Caco-2 (cell line): ENCODE data around the gene ARHGEF28. TPM values are rescaled to one million over a fixed set of nuclear protein-coding genes. Genes with fewer than 3 reads are reported as not detected.

Experiments
- BruUV-seq: library from RNA; stranded (reverse); fragments of 400-500 nt; replicated peaks from 2 replicates; lab custom pipeline; 2021; lab: Mats Ljungman, UMichigan
- CTCF ChIA-PET: fragments of 300-600 bp; sonication (Branson Sonifier 250); formaldehyde crosslinking; loops from one replicate; lab custom pipeline; 2022; ENCODE audit warnings: antibody characterized with exemption; lab: Charles Lee
- POLR2A ChIA-PET: fragments of 300-600 bp; sonication (Branson Sonifier 250); formaldehyde crosslinking; loops from one replicate; lab custom pipeline; 2022; ENCODE audit warnings: antibody characterized with exemption; lab: Charles Lee
- DNase-seq, 2 experiments: peaks; one replicate each; pipeline versions ENCODE4 v3.0.0 to v3.0.0-alpha.2; 2020 to 2022
- H3K27me3 ChIP-seq: replicated peaks from 2 replicates; pipeline ENCODE4 v1.6.0; 2011; ENCODE audit warnings: low read length; ENCODE audit not compliant: control insufficient read depth, insufficient read depth
- H3K36me3 ChIP-seq: 2 replicates; pipeline ENCODE4 v1.5.1; 2011; ENCODE audit warnings: low read length; ENCODE audit not compliant: control insufficient read depth, insufficient read depth
- H3K4me1 ChIP-seq: fragments of 250-450 bp; sonication (Bioruptor Pico); 2 replicates; pipeline ENCODE4 v1.5.1; 2020; ENCODE audit warnings: mild to moderate bottlenecking
- H3K4me3 ChIP-seq: 2 replicates; pipeline ENCODE4 v1.5.1; 2011; ENCODE audit warnings: low read depth, mild to moderate bottlenecking, control low read depth, low read length
- H3K9me3 ChIP-seq: fragments of 250-450 bp; sonication (Bioruptor Pico); 2 replicates; pipeline ENCODE4 v1.5.1; 2020; ENCODE audit warnings: mild to moderate bottlenecking, moderate library complexity
- H3K27ac Mint-ChIP-seq: one replicate; pipeline ENCODE4 v1.8.0; 2022; ENCODE audit warnings: mixed read lengths; ENCODE audit not compliant: unreplicated experiment
- H3K27me3 Mint-ChIP-seq: one replicate; pipeline ENCODE4 v1.8.0; 2022; ENCODE audit warnings: mixed read lengths; ENCODE audit not compliant: insufficient read depth, unreplicated experiment
- H3K36me3 Mint-ChIP-seq: one replicate; pipeline ENCODE4 v1.8.0; 2022; ENCODE audit warnings: mild to moderate bottlenecking, mixed read lengths; ENCODE audit not compliant: insufficient read depth, unreplicated experiment
- H3K4me1 Mint-ChIP-seq: one replicate; pipeline ENCODE4 v1.8.0; 2022; ENCODE audit warnings: low read depth, mixed read lengths; ENCODE audit not compliant: unreplicated experiment
- H3K4me3 Mint-ChIP-seq: one replicate; pipeline ENCODE4 v1.8.0; 2022; ENCODE audit warnings: mild to moderate bottlenecking, moderate library complexity, mixed read lengths; ENCODE audit not compliant: unreplicated experiment
- H3K9me3 Mint-ChIP-seq: one replicate; pipeline ENCODE4 v1.8.0; 2022; ENCODE audit warnings: mixed read lengths; ENCODE audit not compliant: unreplicated experiment
- CTCF ChIP-seq, 2 experiments: fragments of 200-600 bp in 1 of 2; IDR thresholded peaks; 1 replicate in 1 of 2; 2 replicates in 1 of 2; pipeline versions ENCODE4 v1.5.1 to v1.8.0; 2011 to 2022; ENCODE audit warnings: antibody characterized with exemption in 1 of 2, control low read depth in 1 of 2, inconsistent platforms in 1 of 2, low read depth in 1 of 2, low read length in 1 of 2, mild to moderate bottlenecking in 1 of 2, moderate library complexity in 1 of 2; ENCODE audit not compliant: insufficient read depth in 1 of 2, severe bottlenecking in 1 of 2, unreplicated experiment in 1 of 2
- intact Hi-C: fragments of 100-400 bp; cut with micrococcal nuclease; formaldehyde crosslinking; loops from one replicate; pipeline ENCODE4 v1.10.0; 2022; ENCODE audit not compliant: unreplicated experiment
- total RNA-seq: library from RNA; stranded (reverse); gene quantifications from 2 replicates; pipeline ENCODE4 v1.2.3, GENCODE V29; 2022

Gene ARHGEF28
- total RNA-seq, 1 experiment from 2014 or later: 4.6 TPM

- H3K4me3 Mint-ChIP-seq: no peak overlapping the region
- H3K9me3 ChIP-seq: no peaks in the 10 kb centered on the region; the same call in 1 of the 2 replicates
- no peak for TF ChIP-seq CTCF (IDR thresholded peaks at IDR 0.05; ENCODE audit: insufficient read depth in 1 of 2, low read depth in 1 of 2, low read length in 1 of 2, severe bottlenecking in 1 of 2, unreplicated experiment in 1 of 2)
- no peak overlapping the region for H3K27ac Mint-ChIP-seq
- peaks cover 6% of the 10 kb centered on the region for H3K4me1 Mint-ChIP-seq
- H3K27me3 ChIP-seq: no peaks in the 10 kb centered on the region
- no peak overlapping the region for H3K4me3 ChIP-seq
- no peaks in the 10 kb centered on the region for H3K4me1 ChIP-seq
- H3K36me3 ChIP-seq: no peaks in the 10 kb centered on the region
- BruUV-seq: no TSS peak
- H3K27me3 Mint-ChIP-seq: no peaks in the 10 kb centered on the region
- no peaks in the 10 kb centered on the region for H3K9me3 Mint-ChIP-seq
- DNase-seq: no peak
- no peaks in the 10 kb centered on the region for H3K36me3 Mint-ChIP-seq
- CTCF ChIA-PET: no interaction called here
- POLR2A ChIA-PET: no interaction called here
- intact Hi-C loops: no loop called here
These were observed 273.1 kb downstream of the ARHGEF28 start for GRCh38 chr5:73899055-73899454.

- Mint-ChIP-seq H3K4me3 (no peak overlapping the region), H3K4me1 (peaks cover under 1% of the 10 kb centered on the region), H3K27me3 (no peaks in the 10 kb centered on the region), H3K9me3 (no peaks in the 10 kb centered on the region), H3K36me3 (no peaks in the 10 kb centered on the region), H3K27ac (no peak overlapping the region)
- no peak overlapping the region for H3K4me3 ChIP-seq
- DNase-seq: no peak
- POLR2A ChIA-PET: no interaction called here
- intact Hi-C loops: loop anchor here (5.0 kb wide), 1 partner anchor 137 kb away; no protein-coding TSS in a partner anchor
- no peaks in the 10 kb centered on the region for H3K36me3 ChIP-seq
- CTCF ChIA-PET: no interaction called here
- H3K27me3 ChIP-seq: no peaks in the 10 kb centered on the region
- no peaks in the 10 kb centered on the region; the same call in 1 of the 2 replicates for H3K9me3 ChIP-seq
- no TSS peak for BruUV-seq
- TF ChIP-seq CTCF (IDR thresholded peaks at IDR 0.05; ENCODE audit: insufficient read depth in 1 of 2, low read depth in 1 of 2, low read length in 1 of 2, severe bottlenecking in 1 of 2, unreplicated experiment in 1 of 2): no peak
- no peaks in the 10 kb centered on the region for H3K4me1 ChIP-seq
These were observed 273.9 kb downstream of the ARHGEF28 start for GRCh38 chr5:73899916-73900315.

GRCh38 chr5:73900566-73900965 is 274.6 kb downstream of the ARHGEF28 start:
- no peaks in the 10 kb centered on the region for H3K36me3 ChIP-seq

More at GRCh38 chr5:73900566-73900965, 274.6 kb downstream of the ARHGEF28 start:
- Histone ChIP-seq H3K4me1 (no peaks in the 10 kb centered on the region), H3K4me3 (no peak overlapping the region), H3K27me3 (no peaks in the 10 kb centered on the region), H3K9me3 (no peaks in the 10 kb centered on the region; the same call in 1 of the 2 replicates)
- ChIA-PET POLR2A (no interaction called here), CTCF (no interaction called here)
- no peak overlapping the region for H3K4me3 Mint-ChIP-seq
- no peaks in the 10 kb centered on the region for H3K4me1 Mint-ChIP-seq
- no peak overlapping the region for H3K27ac Mint-ChIP-seq
- DNase-seq: no peak
- intact Hi-C loops: loop anchor here (5.0 kb wide), 1 partner anchor 137 kb away; no protein-coding TSS in a partner anchor
- H3K36me3 Mint-ChIP-seq: no peaks in the 10 kb centered on the region
- H3K27me3 Mint-ChIP-seq: no peaks in the 10 kb centered on the region
- no peak for TF ChIP-seq CTCF (IDR thresholded peaks at IDR 0.05; ENCODE audit: insufficient read depth in 1 of 2, low read depth in 1 of 2, low read length in 1 of 2, severe bottlenecking in 1 of 2, unreplicated experiment in 1 of 2)
- no TSS peak for BruUV-seq
- no peaks in the 10 kb centered on the region for H3K9me3 Mint-ChIP-seq
